Skeletal muscle satellite cell (primary cell): ENCODE results near the gene ANKRD10.

Experiments
- H3K27me3 ChIP-seq: 2 replicates; pipeline ENCODE4 v1.7.0; 2013; ENCODE audit warnings: low read length; ENCODE audit not compliant: control insufficient read depth, insufficient read depth
- H3K36me3 ChIP-seq: 2 replicates; pipeline ENCODE4 v1.7.0; 2013; ENCODE audit warnings: mild to moderate bottlenecking, control low read depth, low read length; ENCODE audit not compliant: insufficient read depth
- H3K4me1 ChIP-seq: 2 replicates; pipeline ENCODE4 v1.7.0; 2013; ENCODE audit warnings: low read length; ENCODE audit not compliant: control insufficient read depth, insufficient read depth
- H3K4me2 ChIP-seq: 2 replicates; pipeline ENCODE4 v1.7.0; 2013; ENCODE audit warnings: mild to moderate bottlenecking, low read length
- H3K4me3 ChIP-seq: 2 replicates; pipeline ENCODE4 v1.7.0; 2013; ENCODE audit warnings: low read length
- H3K9ac ChIP-seq: 2 replicates; pipeline ENCODE4 v1.7.0; 2013; ENCODE audit warnings: mild to moderate bottlenecking, low read depth, low read length, moderate library complexity
- H3K9me3 ChIP-seq: replicated peaks from 2 replicates; pipeline ENCODE4 v1.7.0; 2013; ENCODE audit warnings: mild to moderate bottlenecking, control low read depth, low read length

The ANKRD10 gene

DNA sequence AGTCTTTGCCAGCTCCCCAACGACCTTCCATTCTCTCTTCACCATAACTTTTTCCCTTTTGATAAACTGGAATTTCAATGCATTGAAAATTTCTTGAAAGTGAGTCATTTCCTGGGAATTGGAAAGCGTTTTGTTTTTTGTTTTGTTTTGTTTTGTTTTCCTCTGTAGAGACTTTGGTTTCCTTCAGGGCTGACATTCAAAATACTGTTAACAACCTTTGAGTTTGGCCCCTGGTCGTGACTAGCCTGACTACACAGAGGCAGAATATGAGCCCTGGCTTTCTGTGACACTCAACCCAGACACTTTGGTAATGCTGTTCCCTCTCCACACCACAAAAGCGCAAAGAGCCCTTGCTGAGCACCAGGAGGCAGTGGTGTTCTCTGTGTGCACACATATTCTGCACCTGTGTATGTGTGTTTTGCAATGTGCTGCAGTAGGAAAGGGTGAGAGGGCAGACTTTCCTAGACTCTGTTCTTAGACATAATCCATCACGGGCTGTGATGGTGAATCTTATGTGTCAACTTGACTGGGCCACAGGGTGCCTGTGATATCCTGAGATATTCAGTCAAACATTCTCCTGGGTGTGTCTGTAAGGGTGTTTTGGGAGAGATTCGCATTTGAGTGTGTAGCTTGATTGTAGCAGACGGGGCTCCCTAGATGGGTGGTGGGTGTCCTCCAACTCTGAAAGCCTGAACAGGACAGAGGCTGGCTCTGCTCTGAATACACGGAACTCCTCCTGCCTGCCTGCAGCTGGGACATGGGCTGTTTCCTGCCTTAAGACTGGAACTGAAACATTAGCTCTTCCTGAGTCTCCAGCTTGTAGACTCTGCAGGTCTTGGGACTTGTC lies 29.5 kb upstream of the ANKRD10 start:
- no peaks in the 10 kb centered on the region for H3K36me3 ChIP-seq
- H3K9me3 ChIP-seq, result no peaks in the 10 kb centered on the region
- H3K27me3 ChIP-seq, result no peaks in the 10 kb centered on the region
- H3K4me2 ChIP-seq, result no peak overlapping the region
- no peak overlapping the region for H3K9ac ChIP-seq
- peaks cover 11% of the 10 kb centered on the region for H3K4me1 ChIP-seq
- no peak overlapping the region for H3K4me3 ChIP-seq

DNA sequence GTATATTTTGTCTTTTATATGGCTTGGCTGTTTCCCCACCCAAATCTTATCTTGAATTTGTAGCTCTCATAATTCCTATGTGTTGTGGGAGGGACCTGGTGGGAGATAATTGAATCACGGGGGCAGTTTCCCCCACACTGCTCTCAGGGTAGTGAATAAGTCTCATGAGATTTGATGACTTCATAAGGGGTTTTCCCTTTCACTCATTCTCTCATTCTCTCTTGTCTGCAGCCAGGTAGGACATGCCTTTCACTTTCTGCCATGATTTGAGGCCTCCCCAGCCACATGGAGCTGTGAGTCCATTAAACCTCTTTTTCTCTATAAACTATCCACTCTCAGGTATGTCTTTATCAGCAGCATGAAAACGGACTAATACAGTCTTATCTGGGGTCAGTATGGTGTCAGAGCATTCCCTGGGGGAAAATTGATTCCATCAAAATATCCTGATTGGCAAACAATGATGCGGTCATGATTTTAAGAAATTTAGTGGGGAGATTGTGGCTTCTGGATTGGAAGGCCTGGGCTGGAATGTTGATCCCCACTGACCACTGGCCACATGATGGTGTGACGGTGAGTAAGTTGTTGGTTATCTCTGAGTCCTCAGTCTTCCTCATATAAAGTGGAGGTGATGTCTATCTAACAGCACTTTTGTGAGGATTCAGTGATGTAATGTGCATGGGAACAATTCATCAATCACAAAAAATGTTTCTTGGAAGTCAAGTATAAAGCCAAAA lies 27.5 kb upstream of the ANKRD10 start:
- no peaks in the 10 kb centered on the region for H3K36me3 ChIP-seq
- H3K4me2 ChIP-seq, result no peak overlapping the region
- H3K27me3 ChIP-seq, result peaks cover 2% of the 10 kb centered on the region
- no peak overlapping the region for H3K9ac ChIP-seq
- H3K4me3 ChIP-seq, result no peak overlapping the region
- no peaks in the 10 kb centered on the region for H3K9me3 ChIP-seq
- peaks cover 11% of the 10 kb centered on the region for H3K4me1 ChIP-seq

DNA sequence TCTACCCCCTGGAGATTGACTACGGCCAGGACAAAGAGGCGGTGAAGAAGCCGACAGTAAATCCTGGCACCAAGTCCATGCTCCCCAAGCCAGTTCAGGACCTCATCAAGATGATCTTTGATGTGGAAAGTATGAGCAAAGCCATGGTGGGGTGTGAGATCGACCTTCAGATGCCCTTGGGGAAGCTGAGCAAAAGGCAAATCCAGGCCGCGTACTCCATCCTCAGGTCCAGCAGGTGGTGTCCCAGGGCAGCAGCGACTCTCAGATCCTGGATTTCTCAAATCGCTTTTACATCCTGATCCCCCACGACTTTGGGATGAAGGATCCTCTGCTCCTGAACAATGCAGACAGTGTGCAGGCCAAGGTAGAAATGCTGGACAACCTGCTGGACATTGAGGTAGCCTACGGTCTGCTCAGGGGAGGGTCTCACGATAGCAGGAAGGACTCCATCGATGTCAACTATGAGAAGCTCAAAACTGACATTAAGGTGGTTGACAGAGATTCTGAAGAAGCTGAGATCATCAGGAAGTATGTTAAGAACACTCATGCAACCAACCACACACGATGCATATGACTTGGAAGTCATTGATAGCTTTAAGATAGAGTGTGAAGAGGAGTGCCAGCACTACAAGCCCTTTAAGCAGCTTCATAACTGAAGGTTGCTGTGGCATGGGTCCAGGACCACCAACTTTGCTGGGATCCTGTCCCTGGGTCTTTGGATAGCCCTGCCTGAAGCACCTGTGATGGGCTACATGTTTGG lies 24.0 kb upstream of the ANKRD10 start:
- Histone ChIP-seq H3K27me3 (peaks cover 2% of the 10 kb centered on the region), H3K4me3 (no peak overlapping the region), H3K4me2 (no peak overlapping the region), H3K36me3 (no peaks in the 10 kb centered on the region), H3K9ac (no peak overlapping the region), H3K9me3 (no peaks in the 10 kb centered on the region), H3K4me1 (peaks cover 3% of the 10 kb centered on the region)

DNA sequence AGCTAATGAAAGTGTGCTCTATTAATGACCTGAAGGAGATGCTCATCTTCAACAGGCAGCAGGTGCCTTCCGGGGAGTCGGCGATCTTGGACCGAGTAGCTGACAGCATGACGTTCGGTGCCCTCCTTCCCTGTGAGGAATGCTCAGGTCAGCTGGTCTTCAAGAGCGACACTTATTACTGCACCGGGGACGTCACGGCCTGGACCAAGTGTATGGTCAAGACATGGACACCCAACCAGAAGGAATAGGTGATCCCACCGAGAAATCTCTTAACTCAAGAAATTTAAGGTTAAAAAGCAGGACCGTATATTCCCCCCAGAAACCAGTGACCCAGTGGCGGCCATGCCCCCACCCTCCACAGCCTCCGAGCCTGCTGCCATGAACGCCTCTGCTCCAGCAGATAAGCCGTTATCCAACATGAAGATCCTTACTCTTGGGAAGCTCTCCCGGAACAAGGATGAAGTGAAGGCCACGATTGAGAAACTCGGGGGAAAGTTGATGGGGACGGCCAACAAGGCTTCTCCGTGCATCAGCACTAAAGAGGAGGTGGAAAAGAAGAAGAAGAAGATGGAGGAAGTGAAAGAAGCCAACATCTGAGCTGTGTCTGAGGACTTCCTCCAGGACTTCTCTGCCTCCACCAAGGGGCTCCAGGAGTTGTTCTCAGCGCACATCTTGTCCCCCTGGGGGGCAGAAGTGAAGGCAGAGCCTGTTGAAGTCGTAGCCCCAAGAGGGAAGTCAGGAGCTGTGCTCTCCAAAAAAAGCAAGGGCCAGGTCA lies 22.8 kb upstream of the ANKRD10 start:
- H3K4me1 ChIP-seq, result no peaks in the 10 kb centered on the region
- peaks cover 4% of the 10 kb centered on the region for H3K9me3 ChIP-seq
- H3K27me3 ChIP-seq, result peaks cover 2% of the 10 kb centered on the region
- H3K4me2 ChIP-seq, result no peak overlapping the region
- H3K36me3 ChIP-seq, result no peaks in the 10 kb centered on the region
- no peak overlapping the region for H3K4me3 ChIP-seq
- no peak overlapping the region for H3K9ac ChIP-seq

DNA sequence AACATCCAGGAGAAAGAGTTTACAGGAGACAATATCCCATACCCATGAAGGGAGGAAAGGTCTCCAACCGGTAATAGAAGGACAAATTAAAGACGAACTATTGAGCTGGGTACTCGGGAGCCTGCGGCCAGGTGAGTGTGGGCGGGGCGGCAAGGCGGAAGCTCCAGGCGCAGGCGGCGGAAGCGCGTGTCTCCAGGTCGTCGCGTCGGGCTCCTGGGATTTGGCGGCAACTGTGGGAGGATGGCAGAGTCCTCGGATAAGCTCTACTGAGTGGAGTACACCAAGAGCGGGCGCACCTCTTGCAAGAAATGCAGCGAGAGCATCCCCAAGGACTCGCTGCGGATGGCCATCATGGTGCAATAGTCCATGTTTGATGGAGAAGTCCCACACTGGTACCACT lies 21.6 kb upstream of the ANKRD10 start:
- Histone ChIP-seq H3K9me3 (peaks cover 4% of the 10 kb centered on the region), H3K4me3 (no peak overlapping the region), H3K4me2 (no peak overlapping the region), H3K9ac (no peak overlapping the region), H3K27me3 (peaks cover 2% of the 10 kb centered on the region), H3K36me3 (no peaks in the 10 kb centered on the region), H3K4me1 (no peaks in the 10 kb centered on the region)

DNA sequence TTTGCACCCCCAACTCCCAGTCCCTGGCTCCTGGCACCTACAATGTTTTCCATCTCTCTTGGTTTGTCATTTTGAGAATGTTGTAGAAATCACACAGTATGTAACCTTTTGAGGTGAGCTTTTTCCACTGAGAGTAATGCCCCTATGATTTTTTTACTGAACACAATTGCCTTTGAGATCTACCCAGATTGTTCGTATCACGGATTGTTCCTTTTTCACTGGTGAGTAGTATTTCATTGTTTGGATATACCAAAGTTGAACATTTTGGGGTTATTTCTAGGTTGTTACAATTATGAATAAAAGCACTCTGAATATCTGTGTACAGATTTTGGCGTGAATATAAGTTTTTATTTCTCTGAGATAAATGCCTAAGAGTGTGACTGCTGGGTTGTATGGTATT lies 17.7 kb upstream of the ANKRD10 start:
- no peak overlapping the region for H3K4me3 ChIP-seq
- peaks cover 4% of the 10 kb centered on the region for H3K9me3 ChIP-seq
- H3K4me2 ChIP-seq, result no peak overlapping the region
- no peak overlapping the region for H3K9ac ChIP-seq
- no peaks in the 10 kb centered on the region for H3K4me1 ChIP-seq
- peaks cover 17% of the 10 kb centered on the region for H3K27me3 ChIP-seq
- H3K36me3 ChIP-seq, result no peaks in the 10 kb centered on the region

DNA sequence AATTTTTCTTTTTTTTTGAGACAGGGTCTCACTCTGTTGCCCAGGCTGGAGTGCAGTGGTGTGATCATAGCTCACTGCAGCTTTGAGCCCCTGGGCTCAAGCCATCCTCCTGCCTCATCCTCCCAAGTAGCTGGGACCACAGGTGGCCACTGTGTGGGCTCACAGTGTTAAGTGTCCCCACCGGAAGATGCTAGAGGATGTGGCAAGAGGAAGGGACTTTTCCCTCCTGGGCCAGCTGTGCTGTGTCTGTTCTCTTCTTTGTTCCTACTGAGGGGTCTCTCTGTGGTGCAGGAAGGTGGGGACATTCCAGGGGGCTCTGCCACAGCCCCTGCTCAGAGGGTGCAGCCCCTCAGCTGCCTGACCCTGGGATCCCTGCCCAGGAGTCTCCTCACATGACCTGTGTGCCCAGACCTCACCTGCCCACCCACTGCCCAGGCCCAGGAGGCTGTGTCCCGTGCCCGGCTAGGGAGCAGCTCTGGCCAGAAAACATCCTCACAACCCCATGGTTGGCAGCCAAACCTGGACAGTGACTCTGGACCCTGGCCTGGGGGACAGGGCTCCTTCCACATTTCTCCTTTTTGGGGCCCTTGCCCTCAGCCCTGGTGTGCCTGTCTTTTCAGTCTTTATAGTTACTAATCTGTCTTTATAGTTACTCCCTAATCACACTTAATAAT lies 14.4 kb upstream of the ANKRD10 start:
- Histone ChIP-seq H3K27me3 (peaks cover 17% of the 10 kb centered on the region), H3K4me3 (no peak overlapping the region), H3K4me1 (no peaks in the 10 kb centered on the region), H3K9ac (no peak overlapping the region), H3K4me2 (no peak overlapping the region), H3K9me3 (peaks cover 4% of the 10 kb centered on the region), H3K36me3 (no peaks in the 10 kb centered on the region)

DNA sequence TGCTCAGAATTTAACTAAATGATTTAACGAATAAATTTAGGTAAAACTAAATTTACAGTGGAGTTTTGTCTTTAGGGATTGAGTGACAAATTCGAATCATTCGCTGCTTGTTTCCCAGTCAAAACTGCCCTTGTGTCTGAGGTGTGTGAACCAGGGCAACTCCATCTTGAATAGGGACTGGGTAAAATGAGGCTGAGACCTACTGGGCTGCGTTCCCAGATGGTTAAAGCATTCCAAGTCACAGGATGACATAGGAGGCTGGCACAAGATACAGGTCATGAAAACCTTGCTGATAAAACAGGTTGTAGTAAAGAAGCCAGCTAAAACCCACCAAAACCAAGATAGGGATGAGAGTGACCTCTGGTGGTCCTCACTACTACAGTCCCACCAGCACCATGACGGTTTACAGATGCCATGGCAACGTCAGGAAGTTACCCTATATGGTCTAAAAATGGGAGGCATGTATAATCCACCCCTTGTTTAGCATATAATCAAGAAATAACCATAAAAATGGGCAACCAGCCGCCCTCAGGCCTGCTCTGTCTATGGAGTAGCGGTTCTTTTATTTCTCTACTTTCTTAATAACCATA lies 10.2 kb upstream of the ANKRD10 start:
- Histone ChIP-seq H3K4me1 (no peaks in the 10 kb centered on the region), H3K36me3 (no peaks in the 10 kb centered on the region), H3K9ac (no peak overlapping the region), H3K4me3 (no peak overlapping the region), H3K27me3 (peaks cover 24% of the 10 kb centered on the region), H3K9me3 (no peaks in the 10 kb centered on the region), H3K4me2 (no peak overlapping the region)

DNA sequence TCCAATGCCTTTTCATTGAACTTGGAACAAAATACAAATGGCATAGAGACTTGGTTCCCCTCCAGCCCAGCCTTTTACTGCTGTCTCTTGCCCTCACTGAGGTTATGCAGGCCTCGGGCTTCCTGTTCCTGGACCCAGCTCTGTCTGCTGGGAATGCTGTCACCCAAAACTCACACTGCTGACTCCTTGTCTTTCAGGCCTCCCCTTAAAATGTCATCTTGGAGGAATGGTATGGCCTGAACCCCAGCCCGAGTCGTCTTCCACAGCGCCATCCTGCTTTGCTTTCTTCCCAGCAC lies 9.7 kb upstream of the ANKRD10 start:
- H3K4me3 ChIP-seq, result no peak overlapping the region
- no peak overlapping the region for H3K4me2 ChIP-seq
- no peak overlapping the region for H3K9ac ChIP-seq
- peaks cover 24% of the 10 kb centered on the region for H3K27me3 ChIP-seq
- H3K36me3 ChIP-seq, result no peaks in the 10 kb centered on the region
- no peaks in the 10 kb centered on the region for H3K9me3 ChIP-seq
- no peaks in the 10 kb centered on the region for H3K4me1 ChIP-seq

DNA sequence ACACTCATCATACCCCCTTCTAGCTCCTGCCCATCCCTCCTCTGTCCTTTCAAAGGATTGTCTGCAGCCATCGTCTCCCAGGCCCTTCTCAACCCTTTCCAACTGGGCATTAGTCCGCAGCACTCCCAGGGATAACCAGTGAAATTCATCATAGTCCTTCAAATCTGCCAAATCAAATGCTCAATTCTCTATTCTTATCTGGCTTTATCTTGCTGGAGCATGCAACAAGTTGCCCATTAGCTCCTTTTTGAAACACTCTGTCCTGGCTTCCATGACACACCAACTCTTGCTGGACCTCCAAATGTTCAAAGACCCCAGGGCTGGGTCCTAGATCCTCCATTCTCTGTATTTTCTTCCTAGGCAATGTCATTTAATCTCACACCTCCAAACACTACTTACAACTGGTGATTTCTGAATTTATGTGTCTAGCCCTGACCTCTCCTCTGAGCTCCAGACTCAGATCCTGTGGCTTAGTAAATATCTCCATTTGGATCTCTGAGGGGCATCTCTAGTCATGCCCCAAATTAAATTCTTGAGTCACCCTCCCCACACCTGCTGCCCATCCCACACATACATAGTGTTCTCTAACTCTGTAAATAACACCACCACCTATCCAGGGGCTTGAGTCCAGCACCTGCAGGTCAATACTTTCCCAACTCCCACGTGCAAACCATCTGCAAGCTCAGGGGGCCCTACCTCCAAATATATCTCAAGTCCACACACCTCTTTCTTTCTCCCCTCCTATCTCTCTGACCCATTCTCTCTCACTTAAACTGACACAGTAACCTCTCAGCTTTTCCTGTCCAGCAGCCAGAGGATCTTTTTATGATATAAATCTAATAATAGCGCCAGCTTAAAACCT lies 9.1 kb upstream of the ANKRD10 start:
- Histone ChIP-seq H3K9ac (no peak overlapping the region), H3K9me3 (no peaks in the 10 kb centered on the region), H3K4me2 (no peak overlapping the region), H3K27me3 (peaks cover 24% of the 10 kb centered on the region), H3K36me3 (no peaks in the 10 kb centered on the region), H3K4me3 (no peak overlapping the region), H3K4me1 (no peaks in the 10 kb centered on the region)
